HUES64 (cell line): ENCODE data around the gene IGSF11.
"Not testable (repeated sequence)": the region's sequence is repeated elsewhere in the genome, so short reads cannot be mapped to it uniquely, and the experiment has no call there.

Experiments
- H3K27ac ChIP-seq: 2 replicates; pipeline ENCODE4 v1.7.0; 2013; ENCODE audit warnings: low read depth, low read length, inconsistent platforms
- H3K27me3 ChIP-seq: 2 replicates; pipeline ENCODE4 v1.6.1; 2013; ENCODE audit warnings: mild to moderate bottlenecking, low read length; ENCODE audit not compliant: insufficient read depth
- H3K36me3 ChIP-seq: 2 replicates; pipeline ENCODE4 v1.6.1; 2013; ENCODE audit warnings: mild to moderate bottlenecking, low read length; ENCODE audit not compliant: insufficient read depth
- H3K4me1 ChIP-seq: 2 replicates; pipeline ENCODE4 v1.6.1; 2013; ENCODE audit warnings: mild to moderate bottlenecking, low read length, moderate library complexity; ENCODE audit not compliant: insufficient read depth
- H3K4me3 ChIP-seq: 2 replicates; pipeline ENCODE4 v1.5.1; 2013; ENCODE audit warnings: mild to moderate bottlenecking, low read length, moderate library complexity
- H3K9ac ChIP-seq: 2 replicates; pipeline ENCODE4 v1.6.1; 2013; ENCODE audit warnings: mild to moderate bottlenecking, low read depth, low read length
- H3K9me3 ChIP-seq: 2 replicates; pipeline ENCODE4 v1.6.1; 2013; ENCODE audit warnings: low read depth, low read length; ENCODE audit not compliant: insufficient read depth
- WGBS: fragments of 150-250, 120-280 bp; methylation state at CpG from one replicate; pipeline ENCODE4 v1.1.7; 2013; ENCODE audit warnings: missing lambda C conversion rate; 5-methylcytosine and 5-hydroxymethylcytosine counted together

IGSF11 gene

DNA sequence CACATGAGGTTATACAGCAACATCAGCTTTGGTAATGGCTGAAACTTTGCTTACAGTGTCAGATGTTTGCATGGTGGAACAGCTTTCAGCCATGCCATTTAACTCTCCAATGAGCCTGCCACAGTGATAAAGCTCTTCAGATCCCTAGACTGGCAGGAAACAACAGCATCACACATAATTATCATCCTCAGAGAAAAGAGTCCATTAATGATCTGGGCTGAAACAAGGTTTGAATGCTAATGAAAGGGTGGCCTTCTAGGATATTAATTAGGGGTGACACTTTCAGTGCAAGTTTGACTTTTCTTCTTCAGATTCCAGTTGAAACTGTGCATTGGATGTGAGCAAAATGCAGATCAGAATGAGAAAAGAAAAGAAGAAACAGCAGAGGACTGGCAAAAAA is 166.6 kb downstream of the IGSF11 start:
- H3K27ac ChIP-seq = no peak overlapping the region
- no peak overlapping the region for H3K9ac ChIP-seq
- H3K36me3 ChIP-seq = no peaks in the 10 kb centered on the region
- no peaks in the 10 kb centered on the region for H3K4me1 ChIP-seq
- H3K9me3 ChIP-seq = peaks cover 24% of the 10 kb centered on the region
- H3K4me3 ChIP-seq = no peak overlapping the region
- H3K27me3 ChIP-seq = no peaks in the 10 kb centered on the region

DNA sequence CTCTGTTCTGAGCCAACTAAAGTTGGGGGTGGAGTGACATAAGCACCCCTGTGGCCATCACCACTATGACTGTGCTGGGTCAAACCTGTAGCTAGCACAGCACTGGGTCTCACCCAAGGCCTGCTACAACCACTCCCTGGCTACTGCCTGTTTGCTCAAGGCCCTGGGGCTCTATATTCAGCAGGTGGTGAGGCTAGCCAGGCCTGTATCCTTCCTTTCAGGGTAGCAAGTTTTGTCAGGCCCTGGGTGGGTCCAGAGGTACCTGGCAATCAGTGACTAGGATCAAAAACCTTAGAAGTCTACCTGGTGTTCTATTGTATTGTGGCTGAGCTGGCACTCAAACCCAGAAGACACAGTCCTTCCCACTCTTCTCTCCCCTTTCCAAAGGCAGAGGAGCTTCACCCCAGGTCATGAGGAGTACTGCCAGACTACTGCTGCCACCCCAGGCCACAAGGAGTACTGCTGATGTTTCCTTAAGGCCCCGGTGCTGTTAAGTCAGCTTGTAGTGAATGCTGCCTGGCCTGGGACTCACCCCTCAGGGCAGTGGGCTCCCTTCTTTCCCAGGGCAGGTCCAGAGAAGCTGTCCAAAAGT is 170.8 kb downstream of the IGSF11 start:
- no peaks in the 10 kb centered on the region for H3K4me1 ChIP-seq
- 76% methylated on average over 1 of the region's 1 CpG for WGBS
- H3K9me3 ChIP-seq = no peaks in the 10 kb centered on the region
- no peak overlapping the region for H3K27ac ChIP-seq
- H3K9ac ChIP-seq = no peak overlapping the region
- H3K4me3 ChIP-seq = no peak overlapping the region
- no peaks in the 10 kb centered on the region for H3K27me3 ChIP-seq
- H3K36me3 ChIP-seq = no peaks in the 10 kb centered on the region

DNA sequence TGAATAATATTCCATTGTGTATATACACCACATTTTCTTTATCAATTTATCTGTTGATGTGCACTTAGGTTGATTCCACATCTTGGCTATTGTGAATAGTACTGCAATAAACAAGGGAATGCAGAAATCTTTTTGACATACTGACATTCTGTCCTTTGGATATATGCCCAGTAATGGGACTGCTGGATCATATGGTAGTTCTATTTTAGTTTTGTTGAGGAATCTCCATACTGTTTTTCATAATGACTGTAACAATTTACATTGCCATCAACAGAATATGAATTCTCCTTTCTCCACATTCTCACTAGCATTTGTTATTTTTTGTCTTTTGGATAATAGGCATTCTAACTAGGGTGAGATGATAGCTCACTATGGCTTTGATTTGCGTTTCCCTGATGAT is 174.7 kb downstream of the IGSF11 start:
- Histone ChIP-seq H3K27ac (no peak overlapping the region), H3K4me3 (no peak overlapping the region), H3K9ac (no peak overlapping the region), H3K9me3 (peaks cover 12% of the 10 kb centered on the region), H3K36me3 (no peaks in the 10 kb centered on the region), H3K27me3 (no peaks in the 10 kb centered on the region), H3K4me1 (no peaks in the 10 kb centered on the region)
- WGBS = 83% methylated on average over 1 of the region's 1 CpG

GRCh38 chr3:118851466-118852193 is 183.0 kb downstream of the IGSF11 start:
- H3K27me3 ChIP-seq, H3K9me3 ChIP-seq, H3K36me3 ChIP-seq, H3K9ac ChIP-seq, H3K4me3 ChIP-seq, H3K27ac ChIP-seq, H3K4me1 ChIP-seq: not testable (repeated sequence)
- WGBS = 93% methylated on average over 12 of the region's 12 CpGs

GRCh38 chr3:118850687-118851086 is 184.0 kb downstream of the IGSF11 start:
- 84% methylated on average over 10 of the region's 10 CpGs for WGBS

More at GRCh38 chr3:118850687-118851086, 184.0 kb downstream of the IGSF11 start:
- no peaks in the 10 kb centered on the region for H3K36me3 ChIP-seq
- H3K4me1 ChIP-seq = no peaks in the 10 kb centered on the region
- H3K27ac ChIP-seq = no peak overlapping the region
- no peak overlapping the region for H3K9ac ChIP-seq
- H3K27me3 ChIP-seq = no peaks in the 10 kb centered on the region
- H3K4me3 ChIP-seq = no peak overlapping the region
- no peaks in the 10 kb centered on the region for H3K9me3 ChIP-seq
